GDM1 (cell line): ENCODE data around the gene PTPRD.

ENCODE experiments used
- DNase-seq: peaks from one replicate; lab custom pipeline; 2025; lab: John Stamatoyannopoulos, UW

Gene PTPRD

GRCh38 chr9:8633784-8634183, 1979.0 kb downstream of the PTPRD start:
- DNase-seq, result no peak

GRCh38 chr9:8632493-8632892, 1980.3 kb downstream of the PTPRD start:
- no peak for DNase-seq

GRCh38 chr9:8628791-8629190, 1984.0 kb downstream of the PTPRD start:
- no peak for DNase-seq

- no peak for DNase-seq
Measured at GRCh38 chr9:8627976-8628679, 1984.7 kb downstream of the PTPRD start.

- DNase-seq, result no peak
Measured at GRCh38 chr9:8622871-8623270, 1989.9 kb downstream of the PTPRD start.

GRCh38 chr9:8622222-8622802, 1990.5 kb downstream of the PTPRD start:
- DNase-seq, result no peak

GRCh38 chr9:8621416-8621815, 1991.4 kb downstream of the PTPRD start:
- no peak for DNase-seq

GRCh38 chr9:8616414-8616813, 1996.4 kb downstream of the PTPRD start:
- no peak for DNase-seq

GRCh38 chr9:8614926-8615440, 1997.8 kb downstream of the PTPRD start:
- DNase-seq, result no peak

GRCh38 chr9:8613346-8613825, 1999.4 kb downstream of the PTPRD start:
- DNase-seq, result no peak

GRCh38 chr9:8611153-8611552, 2001.6 kb downstream of the PTPRD start:
- no peak for DNase-seq

- no peak for DNase-seq
Measured at GRCh38 chr9:8610256-8610655, 2002.5 kb downstream of the PTPRD start.

- no peak for DNase-seq
Measured at GRCh38 chr9:8605096-8605495, 2007.7 kb downstream of the PTPRD start.

GRCh38 chr9:8604201-8604600, 2008.6 kb downstream of the PTPRD start:
- no peak for DNase-seq

- DNase-seq, result no peak
Measured at GRCh38 chr9:8600914-8601680, 2011.7 kb downstream of the PTPRD start.

- DNase-seq, result no peak
Measured at GRCh38 chr9:8599937-8600336, 2012.9 kb downstream of the PTPRD start.

GRCh38 chr9:8589476-8589875, 2023.3 kb downstream of the PTPRD start:
- DNase-seq, result no peak

GRCh38 chr9:8585036-8585435, 2027.8 kb downstream of the PTPRD start:
- no peak for DNase-seq

- DNase-seq, result no peak
Measured at GRCh38 chr9:8579661-8580060, 2033.1 kb downstream of the PTPRD start.

GRCh38 chr9:8576741-8577140, 2036.1 kb downstream of the PTPRD start:
- DNase-seq, result no peak

- DNase-seq, result no peak
Measured at GRCh38 chr9:8574846-8575245, 2038.0 kb downstream of the PTPRD start.

GRCh38 chr9:8572209-8572608, 2040.6 kb downstream of the PTPRD start:
- no peak for DNase-seq

GRCh38 chr9:8571643-8572042, 2041.2 kb downstream of the PTPRD start:
- DNase-seq, result no peak
